Right lobe of liver (tissue), 4 donors: ENCODE data around the gene PNMA8B.

ENCODE experiments used
- POLR2A ChIP-seq: fragments of 450-650 bp; IDR thresholded peaks from one replicate; pipeline ENCODE4 v1.6.1; 2017; ENCODE audit warnings: antibody characterized with exemption, mild to moderate bottlenecking
- TF ChIP-seq, protein P1 (sequence below), 4 donors: fragments of 200-600 bp in 3 of 4; fragments of 450-650 bp in 1 of 4; IDR thresholded peaks; one replicate each; pipeline versions ENCODE4 v1.5.1 to v1.8.0; 2016 to 2022; ENCODE audit warnings: antibody characterized with exemption in 4 of 4, mild to moderate bottlenecking in 2 of 4
- donor health status: DM: no; HTN: no; CAD: no.
- donor health status: DM: no; HTN: no; CAD: no.
- donor health status: DM: no; HTN: yes; CAD: no.

DNA sequence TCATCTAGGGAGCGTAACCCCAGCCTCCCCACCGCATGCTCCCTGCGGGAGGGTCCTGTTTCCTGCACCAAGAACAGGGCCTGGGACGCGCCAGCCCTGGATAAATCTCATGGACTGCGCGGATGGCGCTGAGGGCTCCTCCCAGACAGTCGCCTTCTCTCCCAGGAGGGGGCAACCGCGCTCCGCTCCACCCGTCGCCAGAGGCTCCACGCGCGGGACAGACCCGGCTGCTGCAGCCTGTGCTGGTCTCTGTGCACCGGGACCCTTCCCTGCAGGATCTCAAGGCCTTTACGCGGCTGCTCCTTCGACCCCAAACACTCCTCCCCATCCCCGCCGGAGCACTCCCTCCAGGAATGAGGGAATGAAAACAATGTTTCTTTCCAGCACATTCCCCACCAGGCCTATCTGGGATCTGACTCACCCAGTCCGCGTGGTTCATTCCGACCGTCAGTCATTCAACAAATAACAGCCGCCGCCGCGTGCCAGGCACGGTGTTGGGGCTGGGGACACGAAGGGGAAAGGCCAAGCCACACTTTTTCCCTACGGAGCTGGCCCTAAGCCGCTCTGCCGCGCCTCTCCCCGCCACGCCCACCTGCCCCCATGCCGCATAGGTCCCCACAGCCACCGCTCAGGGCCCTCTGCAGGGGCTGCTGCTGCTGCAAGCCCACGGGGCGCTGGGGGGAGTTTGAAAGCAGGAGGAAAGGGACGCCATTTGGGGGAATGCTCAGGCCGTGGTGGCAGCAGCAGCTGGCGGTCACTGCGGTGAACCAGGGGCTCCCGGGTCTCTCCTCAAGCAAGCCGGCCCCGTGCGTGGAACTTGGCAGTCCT, 6.0 kb downstream of the PNMA8B start:
- no peak for TF ChIP-seq POLR2A
- TF ChIP-seq, protein P1, sequence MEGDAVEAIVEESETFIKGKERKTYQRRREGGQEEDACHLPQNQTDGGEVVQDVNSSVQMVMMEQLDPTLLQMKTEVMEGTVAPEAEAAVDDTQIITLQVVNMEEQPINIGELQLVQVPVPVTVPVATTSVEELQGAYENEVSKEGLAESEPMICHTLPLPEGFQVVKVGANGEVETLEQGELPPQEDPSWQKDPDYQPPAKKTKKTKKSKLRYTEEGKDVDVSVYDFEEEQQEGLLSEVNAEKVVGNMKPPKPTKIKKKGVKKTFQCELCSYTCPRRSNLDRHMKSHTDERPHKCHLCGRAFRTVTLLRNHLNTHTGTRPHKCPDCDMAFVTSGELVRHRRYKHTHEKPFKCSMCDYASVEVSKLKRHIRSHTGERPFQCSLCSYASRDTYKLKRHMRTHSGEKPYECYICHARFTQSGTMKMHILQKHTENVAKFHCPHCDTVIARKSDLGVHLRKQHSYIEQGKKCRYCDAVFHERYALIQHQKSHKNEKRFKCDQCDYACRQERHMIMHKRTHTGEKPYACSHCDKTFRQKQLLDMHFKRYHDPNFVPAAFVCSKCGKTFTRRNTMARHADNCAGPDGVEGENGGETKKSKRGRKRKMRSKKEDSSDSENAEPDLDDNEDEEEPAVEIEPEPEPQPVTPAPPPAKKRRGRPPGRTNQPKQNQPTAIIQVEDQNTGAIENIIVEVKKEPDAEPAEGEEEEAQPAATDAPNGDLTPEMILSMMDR (IDR thresholded peaks at IDR 0.05): peak; percentile 25 to 38 (median 33)
